SHP77 treated with DMSO at 0.1 percent for 48 hours (cell line): ENCODE data around the gene NPIPA5.
"Not testable (repeated sequence)": the region's sequence is repeated elsewhere in the genome, so short reads cannot be mapped to it uniquely, and the experiment has no call there.

Source experiments
- DNase-seq: peaks from one replicate; lab custom pipeline; 2025; lab: John Stamatoyannopoulos, UW

The NPIPA5 gene

GRCh38 chr16:15378194-15378593, at the start of gene NPIPA5:
NPIPA5 (minus strand) TSS chr16:15378294; CDS start chr16:15378294, 0 bp downstream.
- not testable (repeated sequence) for DNase-seq

GRCh38 chr16:15427648-15428239, 49.6 kb upstream of the NPIPA5 start:
- peak; percentile 36 for DNase-seq

- DNase-seq = no peak
These were observed 48.7 kb upstream of the NPIPA5 start for GRCh38 chr16:15426796-15427195.

DNA sequence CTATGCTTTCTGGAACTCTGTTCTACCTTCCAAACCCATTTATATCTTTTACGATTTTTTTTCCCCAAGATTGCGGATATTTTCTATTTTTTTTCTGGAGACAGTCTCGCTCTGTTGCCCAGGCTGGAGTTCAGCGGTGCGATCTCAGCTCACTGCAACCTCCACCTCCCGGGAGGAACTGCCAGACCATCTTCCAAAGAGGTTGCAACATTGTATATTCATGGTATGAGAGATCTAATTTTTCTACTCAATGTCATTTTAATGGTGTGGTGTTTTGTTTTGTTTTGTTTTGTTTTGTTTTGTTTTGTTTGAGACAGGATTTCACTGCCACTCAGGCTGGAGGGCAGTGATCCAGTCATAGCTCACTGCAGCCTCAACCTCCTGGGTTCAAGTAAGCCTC, 47.8 kb upstream of the NPIPA5 start:
- no peak for DNase-seq

GRCh38 chr16:15422222-15422621, 44.1 kb upstream of the NPIPA5 start:
- DNase-seq = no peak

GRCh38 chr16:15421696-15422095, 43.6 kb upstream of the NPIPA5 start:
- DNase-seq = not testable (repeated sequence)

DNA sequence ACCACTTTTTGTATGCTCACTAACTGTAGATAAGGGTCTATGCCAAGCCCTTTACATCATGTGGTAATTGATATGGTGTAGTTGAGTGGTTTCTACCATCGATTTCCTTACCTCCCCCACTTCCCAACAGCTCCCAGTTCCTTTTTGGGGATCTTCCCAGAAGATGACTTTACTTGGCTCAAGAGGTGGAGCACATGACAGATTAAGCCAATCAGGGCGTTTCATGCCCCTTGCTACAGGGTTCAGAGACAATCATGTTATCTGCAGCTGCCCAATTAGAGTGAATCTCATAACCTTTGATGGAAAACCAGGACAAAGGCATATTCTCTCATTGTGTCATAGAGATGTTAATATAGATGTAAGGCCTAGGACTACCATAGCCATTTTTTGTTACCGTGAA, 40.1 kb upstream of the NPIPA5 start:
- no peak for DNase-seq

GRCh38 chr16:15417197-15417596, 39.1 kb upstream of the NPIPA5 start:
- DNase-seq = no peak

- DNase-seq = no peak
These were observed 37.5 kb upstream of the NPIPA5 start for GRCh38 chr16:15415511-15415985.

DNA sequence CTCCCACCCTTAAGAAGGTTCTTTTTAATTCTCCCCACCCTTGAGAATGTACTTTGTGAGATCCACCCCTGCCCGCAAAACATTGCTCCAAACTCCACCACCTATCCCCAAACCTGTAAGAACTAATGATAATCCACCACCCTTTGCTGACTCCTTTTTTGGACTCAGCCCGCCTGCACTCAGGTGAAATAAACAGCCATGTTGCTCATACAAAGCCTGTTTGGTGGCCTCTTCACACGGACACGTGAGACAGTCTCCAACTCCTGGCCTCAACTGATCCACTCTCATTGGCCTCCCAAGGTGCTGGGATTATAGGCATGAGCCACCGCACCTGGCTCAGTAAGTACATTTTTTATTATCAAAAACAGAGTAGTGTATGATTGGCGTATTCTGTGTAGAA, 31.4 kb upstream of the NPIPA5 start:
- not testable (repeated sequence) for DNase-seq

DNA sequence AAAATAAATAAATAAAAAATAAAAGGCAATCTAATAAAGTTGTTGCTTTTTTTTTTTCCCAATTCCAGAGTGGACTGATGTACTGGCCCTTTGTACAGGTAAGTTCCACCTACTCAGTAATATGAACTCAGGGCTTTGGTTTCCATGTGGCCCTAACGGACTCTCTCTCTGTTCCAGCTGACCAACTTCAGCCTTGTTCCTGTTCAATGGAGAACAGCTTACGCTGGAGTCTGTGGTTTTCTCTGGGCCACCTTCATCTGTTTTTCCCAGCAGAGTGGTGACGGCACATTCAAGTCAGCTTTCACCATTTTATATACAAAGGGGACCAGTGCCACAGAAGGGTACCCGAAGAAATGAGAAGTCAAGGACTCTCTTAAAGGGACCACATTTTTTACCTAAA, 29.7 kb upstream of the NPIPA5 start:
- DNase-seq = not testable (repeated sequence)

DNA sequence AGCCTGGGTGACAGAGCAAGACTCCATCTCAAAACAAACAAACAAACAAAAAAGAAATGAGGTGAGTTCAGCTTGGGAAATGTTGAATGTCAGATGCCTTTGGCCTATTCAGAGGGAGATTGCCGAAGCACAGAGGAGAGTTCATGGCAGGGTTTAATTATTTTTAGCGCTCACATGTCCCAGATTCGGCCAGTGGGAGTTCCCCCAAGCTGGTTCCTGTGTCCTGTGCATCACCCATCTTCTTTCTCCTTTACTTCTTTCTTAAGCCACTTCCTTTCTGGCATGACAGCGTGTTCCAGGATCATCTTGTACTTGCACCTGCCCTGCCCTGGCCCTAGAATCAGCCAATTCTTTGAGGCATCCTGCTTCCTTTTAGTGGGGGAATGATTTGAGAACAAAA, 26.7 kb upstream of the NPIPA5 start:
- no peak for DNase-seq

GRCh38 chr16:15404091-15404490, 26.0 kb upstream of the NPIPA5 start:
- DNase-seq = not testable (repeated sequence)

- DNase-seq = no peak
These were observed 25.4 kb upstream of the NPIPA5 start for GRCh38 chr16:15403392-15403995.

DNA sequence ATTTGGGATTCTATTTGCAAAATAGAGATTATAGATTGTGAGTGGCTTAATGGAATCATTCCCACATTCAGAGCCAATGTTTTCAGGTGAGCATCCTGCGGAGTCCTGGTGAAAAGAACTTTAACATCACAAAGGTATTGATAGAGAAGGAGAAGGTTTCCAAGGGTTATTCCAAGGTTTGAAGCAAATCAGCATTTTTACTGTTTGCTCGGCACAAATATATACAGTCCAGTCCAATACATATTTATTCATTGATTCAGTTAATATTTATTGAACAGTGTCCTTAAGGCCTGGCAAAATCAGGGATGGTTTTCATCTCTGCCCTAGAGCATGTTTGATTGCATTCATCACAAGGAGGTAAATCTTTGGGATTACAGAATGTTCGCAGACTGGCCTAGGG, 23.9 kb upstream of the NPIPA5 start:
- DNase-seq = no peak

- DNase-seq = not testable (repeated sequence)
These were observed 22.2 kb upstream of the NPIPA5 start for GRCh38 chr16:15400314-15400713.

- no peak for DNase-seq
These were observed 21.2 kb upstream of the NPIPA5 start for GRCh38 chr16:15399317-15399716.

GRCh38 chr16:15398618-15399316, 20.7 kb upstream of the NPIPA5 start:
- no peak for DNase-seq

- no peak for DNase-seq
These were observed 19.0 kb upstream of the NPIPA5 start for GRCh38 chr16:15396948-15397594.

DNA sequence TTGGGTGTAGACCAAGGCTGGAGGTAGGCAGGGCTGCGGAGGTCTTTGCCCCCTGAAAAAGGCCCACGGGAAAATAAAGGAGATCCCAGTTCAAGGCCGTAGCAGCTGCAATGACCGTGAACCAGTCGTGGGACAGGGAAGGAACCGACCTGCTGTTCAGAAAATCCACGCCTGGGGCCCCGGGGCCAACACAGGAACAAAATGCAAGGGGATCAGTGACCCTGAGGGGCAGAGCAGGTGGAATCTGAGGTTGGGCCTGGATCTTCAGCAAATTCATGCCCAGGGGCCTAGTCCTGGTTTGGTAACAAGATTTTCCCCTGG, 18.4 kb upstream of the NPIPA5 start:
- DNase-seq = not testable (repeated sequence)

GRCh38 chr16:15395631-15396508, 17.8 kb upstream of the NPIPA5 start, which contains the start of gene MPV17L:
MPV17L (plus strand) TSS chr16:15395754; CDS start chr16:15395898, 144 bp downstream.
- not testable (repeated sequence) for DNase-seq

DNA sequence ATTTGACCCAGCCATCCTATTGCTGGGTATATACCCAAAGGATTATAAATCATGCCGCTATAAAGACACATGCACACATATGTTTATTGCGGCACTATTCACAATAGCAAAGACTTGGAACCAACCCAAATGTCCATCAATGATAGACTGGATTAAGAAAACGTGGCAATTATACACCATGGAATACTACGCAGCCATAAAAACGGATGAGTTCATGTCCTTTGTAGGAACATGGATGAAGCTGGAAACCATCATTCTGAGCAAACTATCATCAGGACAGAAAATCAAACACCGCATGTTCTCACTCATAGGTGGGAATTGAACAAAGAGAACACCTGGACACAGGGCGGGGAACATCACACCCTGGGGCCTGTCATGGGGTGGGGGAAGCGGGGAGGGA, 14.9 kb upstream of the NPIPA5 start:
- DNase-seq = not testable (repeated sequence)
